LNCaP clone FGC (cell line): ENCODE measurements around the gene PDIA5.

Experiments used
- DNase-seq: peaks from one replicate; pipeline ENCODE4 v3.0.0-alpha.2; 2011; ENCODE audit warnings: low read depth
- H3K4me3 ChIP-seq: 2 replicates; pipeline ENCODE4 v1.5.1; 2011; ENCODE audit warnings: mild to moderate bottlenecking, low read depth, low read length, control low read depth
- TF ChIP-seq, protein P1 (sequence below): IDR thresholded peaks from 2 replicates; pipeline ENCODE4 v1.5.1; 2012; ENCODE audit warnings: mild to moderate bottlenecking; ENCODE audit not compliant: control insufficient read depth, insufficient read depth; ENCODE audit errors: extremely low read depth

PDIA5 gene

DNA sequence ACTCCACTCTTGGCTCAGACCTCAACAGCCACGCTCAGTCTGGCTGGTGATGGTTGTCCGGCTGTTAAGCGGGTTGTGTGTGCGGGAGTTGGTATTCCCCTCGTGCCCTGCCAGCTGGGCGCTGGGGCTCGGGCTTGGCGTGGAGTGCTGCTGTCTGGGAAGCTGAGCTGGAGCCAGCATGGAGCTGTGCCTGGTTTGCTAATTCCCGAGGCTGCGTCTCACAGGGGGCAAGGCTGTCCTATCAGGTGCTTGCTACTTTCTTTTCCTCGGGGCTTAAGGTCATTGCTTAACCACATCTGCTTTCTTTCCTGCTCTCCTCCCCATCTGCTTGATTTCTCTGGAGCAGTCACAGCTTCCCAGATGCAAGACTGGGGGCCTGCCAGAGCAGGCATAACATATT, 29.9 kb downstream of the PDIA5 start:
- H3K4me3 ChIP-seq = no peak overlapping the region
- TF ChIP-seq, protein P1, sequence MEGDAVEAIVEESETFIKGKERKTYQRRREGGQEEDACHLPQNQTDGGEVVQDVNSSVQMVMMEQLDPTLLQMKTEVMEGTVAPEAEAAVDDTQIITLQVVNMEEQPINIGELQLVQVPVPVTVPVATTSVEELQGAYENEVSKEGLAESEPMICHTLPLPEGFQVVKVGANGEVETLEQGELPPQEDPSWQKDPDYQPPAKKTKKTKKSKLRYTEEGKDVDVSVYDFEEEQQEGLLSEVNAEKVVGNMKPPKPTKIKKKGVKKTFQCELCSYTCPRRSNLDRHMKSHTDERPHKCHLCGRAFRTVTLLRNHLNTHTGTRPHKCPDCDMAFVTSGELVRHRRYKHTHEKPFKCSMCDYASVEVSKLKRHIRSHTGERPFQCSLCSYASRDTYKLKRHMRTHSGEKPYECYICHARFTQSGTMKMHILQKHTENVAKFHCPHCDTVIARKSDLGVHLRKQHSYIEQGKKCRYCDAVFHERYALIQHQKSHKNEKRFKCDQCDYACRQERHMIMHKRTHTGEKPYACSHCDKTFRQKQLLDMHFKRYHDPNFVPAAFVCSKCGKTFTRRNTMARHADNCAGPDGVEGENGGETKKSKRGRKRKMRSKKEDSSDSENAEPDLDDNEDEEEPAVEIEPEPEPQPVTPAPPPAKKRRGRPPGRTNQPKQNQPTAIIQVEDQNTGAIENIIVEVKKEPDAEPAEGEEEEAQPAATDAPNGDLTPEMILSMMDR = no peak
- no peak for DNase-seq

DNA sequence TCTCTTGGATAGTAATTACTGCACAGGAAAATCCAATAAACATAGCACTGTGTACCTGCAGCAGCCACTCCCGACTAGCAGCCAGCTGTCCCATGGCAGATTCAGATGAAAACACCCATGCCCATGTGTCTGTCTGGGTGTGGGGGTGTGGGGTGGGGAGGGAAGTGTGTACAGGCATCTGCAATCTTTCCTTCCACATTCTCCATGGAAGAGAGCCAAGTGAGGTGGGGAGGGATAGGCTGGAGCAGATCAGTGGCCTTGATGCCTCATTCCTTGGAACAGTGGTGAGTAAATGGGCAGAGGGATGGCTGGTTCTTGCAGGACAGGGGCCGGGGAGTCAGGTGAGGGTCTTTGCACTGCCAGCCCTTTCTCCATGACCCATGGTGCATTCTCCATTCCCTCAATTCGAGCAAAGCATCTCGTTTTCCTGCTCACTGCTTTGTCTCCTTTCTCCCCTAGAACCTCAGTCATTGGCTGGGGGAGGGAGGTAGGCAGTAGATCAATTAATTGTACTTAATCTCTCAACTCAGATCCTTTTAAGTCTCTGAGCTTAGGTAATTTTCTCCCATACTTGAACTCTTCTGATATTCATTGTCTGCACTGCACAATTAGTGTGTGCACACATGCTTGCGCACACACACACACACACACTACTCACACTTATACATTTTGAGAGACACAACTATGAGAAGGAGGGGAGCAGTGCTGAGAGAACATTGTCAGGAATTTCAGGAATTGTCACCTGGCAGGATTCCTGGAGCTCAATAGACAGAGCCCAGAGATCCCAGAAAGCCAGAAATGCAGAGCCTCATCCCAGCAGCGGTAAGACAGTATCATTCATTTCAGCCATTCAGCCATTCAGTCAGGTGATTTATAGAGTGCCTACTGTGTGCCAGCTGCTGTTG, 31.9 kb downstream of the PDIA5 start:
- no peak overlapping the region for H3K4me3 ChIP-seq
- DNase-seq = no peak

DNA sequence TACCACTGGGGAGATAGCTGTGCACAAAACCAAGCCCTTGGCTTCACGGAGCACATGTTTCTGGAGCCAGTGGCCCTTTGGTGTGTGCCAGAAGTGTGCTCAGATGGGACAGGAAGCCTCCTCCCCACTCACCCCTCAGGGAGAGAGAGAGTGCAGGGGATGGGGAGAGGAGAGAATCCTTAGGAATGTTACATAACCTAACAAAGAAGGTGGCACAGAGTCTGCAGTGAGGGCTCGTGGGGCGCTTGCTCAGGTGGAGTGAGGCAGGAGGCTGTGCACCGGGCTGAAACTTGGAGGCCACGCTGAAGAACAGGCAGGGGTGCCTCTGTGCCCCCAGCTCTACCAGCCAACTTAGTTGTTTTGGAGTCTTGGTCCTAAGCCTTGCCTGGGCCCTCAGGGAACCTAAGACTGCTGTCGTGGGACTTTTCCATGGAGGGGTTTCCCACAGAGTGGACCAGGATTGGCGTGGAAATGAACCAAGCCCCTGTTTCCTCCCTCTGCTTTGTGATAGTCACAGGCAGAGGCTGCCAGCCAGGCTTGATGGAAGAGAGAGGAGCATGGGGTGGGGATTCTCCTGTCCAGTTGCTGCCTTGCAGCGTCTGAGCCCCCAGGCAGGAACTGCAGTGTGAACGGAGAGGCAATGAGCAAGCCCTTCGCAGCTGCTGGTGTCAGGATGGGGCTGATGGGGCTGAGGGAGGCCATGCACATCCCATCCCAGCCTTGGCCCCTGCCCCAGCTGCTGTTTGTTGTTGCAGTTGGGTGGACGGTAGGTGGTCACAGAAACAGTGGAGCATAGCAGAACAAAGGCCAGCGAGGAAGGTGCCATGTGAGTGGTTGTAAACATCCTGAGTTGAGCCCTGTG, 32.7 kb downstream of the PDIA5 start:
- TF ChIP-seq, protein P1 = no peak
- no peak overlapping the region for H3K4me3 ChIP-seq
- DNase-seq = no peak

More for the DNA sequence above, 31.9 kb downstream of the PDIA5 start:
- TF ChIP-seq, protein P1 = no peak

DNA sequence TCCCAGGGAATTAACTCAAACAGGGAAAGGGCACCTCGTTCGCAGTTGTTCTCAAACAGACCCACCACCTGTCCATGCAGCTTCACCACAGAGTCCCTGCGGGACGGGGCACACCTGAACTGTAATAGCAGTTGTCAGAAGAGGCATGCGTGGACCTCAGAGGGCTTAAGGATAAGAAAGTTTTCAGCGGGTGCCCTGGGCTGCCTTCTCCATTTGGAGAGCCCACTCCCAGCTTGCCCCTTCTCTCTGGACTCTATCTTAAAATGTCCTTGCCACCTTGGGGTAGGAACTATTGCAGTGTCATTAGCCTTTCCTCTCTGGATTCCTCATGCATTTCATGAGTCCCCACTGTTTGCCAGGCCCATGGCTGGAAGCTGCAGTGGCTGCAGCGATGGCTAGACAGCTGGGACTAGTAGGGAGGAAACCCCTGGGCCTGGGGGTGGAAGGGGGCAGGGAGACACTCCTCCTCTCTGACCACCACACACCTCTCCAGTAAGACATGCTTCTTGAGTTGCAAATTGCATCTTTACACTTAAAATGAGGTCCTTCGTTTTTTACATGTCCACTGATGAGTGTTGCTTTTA, 33.5 kb downstream of the PDIA5 start:
- TF ChIP-seq, protein P1 = no peak
- DNase-seq = no peak
- H3K4me3 ChIP-seq = no peak overlapping the region

DNA sequence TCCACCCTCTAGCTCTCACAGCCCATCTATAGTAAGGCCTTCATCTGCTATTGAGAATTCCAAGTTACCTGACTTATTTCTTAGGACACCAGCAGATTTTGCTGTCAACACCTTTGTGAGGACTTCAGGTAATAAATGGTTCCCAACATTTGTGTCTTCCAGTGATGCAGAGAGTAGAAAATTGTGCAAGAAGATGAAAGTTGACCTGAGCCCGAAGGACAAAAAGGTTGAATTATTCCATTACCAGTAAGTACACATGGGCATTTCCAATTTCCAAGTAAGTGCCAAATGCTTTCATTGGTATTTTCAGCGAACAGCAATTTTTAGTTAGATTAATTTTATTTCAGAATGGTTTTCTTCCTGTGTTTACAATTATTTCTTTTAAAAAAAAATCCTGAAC, 35.4 kb downstream of the PDIA5 start:
- TF ChIP-seq, protein P1 = no peak
- no peak overlapping the region for H3K4me3 ChIP-seq
- DNase-seq = no peak

DNA sequence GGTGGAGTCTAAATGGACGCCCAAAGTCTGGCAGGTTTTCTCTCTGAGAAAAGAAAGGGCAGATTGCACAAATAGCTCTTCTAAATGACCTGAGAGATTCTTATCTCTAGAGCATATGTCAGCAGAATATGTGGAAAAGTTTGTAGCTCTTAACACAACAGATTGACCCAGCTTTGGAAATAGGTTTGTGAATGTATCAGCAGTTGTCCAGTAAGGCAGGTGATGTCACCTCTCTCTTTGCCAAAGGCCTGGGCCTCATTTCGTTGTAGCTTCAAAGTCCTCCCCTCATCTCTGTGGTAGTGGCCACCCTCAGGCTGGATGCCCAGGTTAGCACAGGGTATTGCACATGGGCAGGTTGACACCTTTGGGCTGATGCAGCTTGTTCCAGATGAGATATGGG, 36.0 kb downstream of the PDIA5 start:
- TF ChIP-seq, protein P1 = no peak
- H3K4me3 ChIP-seq = no peak overlapping the region
- DNase-seq = no peak
